Hematopoietic multipotent progenitor cell treated with erythropoietin and hydrocortisone succinate and interleukin-3 and kit ligand, for 17 days (in vitro differentiated cells): ENCODE measurements around the gene COTL1.
"Not testable (repeated sequence)": the region's sequence is repeated elsewhere in the genome, so short reads cannot be mapped to it uniquely, and the experiment has no call there.

ENCODE experiments used
- DNase-seq: peaks from one replicate; pipeline ENCODE4 v3.0.0-alpha.2; 2015; ENCODE audit warnings: low spot score

The COTL1 gene

DNA sequence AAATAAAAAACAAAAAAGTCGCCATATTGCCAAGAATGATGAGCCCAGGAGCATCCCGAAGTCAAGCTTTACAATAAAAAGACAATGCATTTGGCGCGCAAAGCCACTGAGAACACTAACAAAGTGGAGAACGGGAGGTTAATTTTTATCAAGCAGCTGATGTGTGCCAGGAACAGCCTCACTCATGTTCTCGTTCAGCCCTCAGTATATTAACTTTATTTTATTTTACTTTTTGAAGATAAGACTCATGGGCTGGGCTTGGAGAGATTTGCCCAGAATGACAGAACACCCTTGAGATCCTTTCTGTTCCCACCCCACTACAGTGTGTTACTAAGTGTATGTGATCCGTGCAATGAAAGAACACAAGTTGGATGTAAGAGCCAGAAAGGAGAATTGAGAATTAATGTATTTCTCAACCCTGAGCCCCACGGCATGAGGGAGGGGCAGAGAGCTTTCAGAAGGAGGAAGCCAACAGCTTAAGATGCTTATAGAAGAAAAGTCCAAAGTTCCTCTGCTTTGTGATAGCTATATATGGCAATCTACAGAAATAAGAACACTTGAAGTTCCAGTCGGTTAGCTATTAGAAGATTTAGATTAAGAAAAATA lies 48.4 kb downstream of the COTL1 start:
- no peak for DNase-seq

DNA sequence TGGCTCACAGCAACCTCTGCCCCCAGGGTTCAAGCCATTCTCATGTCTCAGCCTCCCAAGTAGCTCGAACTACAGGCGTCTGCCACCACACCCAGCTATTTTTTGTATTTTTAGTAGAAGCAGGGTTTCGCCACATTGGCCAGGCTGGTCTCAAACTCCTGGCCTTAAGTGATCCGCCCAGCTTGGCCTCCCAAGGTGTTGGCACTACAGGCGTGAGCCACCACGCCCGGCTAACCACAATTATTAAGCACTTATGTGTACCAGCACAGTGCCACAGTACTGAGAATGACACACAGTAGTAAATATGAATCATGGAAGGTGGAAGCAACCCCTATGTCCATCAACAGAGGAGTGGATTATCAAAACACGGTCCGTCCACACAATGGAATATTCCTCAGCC lies 49.8 kb downstream of the COTL1 start:
- no peak for DNase-seq

- DNase-seq = no peak
Observed at GRCh38 chr16:84567286-84567962, 50.5 kb downstream of the COTL1 start.

DNA sequence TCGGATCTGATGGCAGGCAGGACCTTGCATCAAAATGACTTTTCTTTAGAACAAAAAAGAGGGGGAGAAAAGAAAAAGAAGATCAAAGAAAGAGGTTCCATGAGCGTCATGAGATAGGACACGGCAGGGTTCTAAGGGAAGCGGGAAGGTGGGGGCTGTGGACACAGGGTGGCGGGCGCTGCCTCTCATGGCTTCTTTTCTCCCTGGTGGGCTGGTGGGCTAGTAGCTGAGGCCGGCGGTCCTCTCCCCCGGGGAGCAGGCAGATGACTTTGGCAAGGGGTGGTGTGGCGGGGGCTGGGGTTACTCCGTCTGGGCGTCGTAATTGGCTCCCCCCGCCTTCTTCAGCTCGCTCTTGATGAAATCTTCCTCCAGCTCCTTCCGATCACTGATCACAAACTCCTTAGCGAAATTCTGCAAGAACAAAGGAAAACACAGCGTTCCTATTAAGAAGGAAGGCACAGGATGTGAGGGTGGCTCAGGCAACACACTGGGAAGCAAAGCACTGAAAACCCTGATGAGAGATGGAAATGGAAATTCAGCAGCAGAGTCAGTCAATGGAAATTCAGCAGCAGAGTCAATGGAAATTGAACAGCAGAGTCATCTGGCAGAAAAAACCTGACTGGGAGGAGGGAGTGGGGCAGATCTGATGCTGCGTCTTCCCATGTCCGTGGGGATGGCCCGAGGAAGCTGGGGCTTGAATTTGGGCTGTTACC lies 51.2 kb downstream of the COTL1 start:
- DNase-seq = no peak

DNA sequence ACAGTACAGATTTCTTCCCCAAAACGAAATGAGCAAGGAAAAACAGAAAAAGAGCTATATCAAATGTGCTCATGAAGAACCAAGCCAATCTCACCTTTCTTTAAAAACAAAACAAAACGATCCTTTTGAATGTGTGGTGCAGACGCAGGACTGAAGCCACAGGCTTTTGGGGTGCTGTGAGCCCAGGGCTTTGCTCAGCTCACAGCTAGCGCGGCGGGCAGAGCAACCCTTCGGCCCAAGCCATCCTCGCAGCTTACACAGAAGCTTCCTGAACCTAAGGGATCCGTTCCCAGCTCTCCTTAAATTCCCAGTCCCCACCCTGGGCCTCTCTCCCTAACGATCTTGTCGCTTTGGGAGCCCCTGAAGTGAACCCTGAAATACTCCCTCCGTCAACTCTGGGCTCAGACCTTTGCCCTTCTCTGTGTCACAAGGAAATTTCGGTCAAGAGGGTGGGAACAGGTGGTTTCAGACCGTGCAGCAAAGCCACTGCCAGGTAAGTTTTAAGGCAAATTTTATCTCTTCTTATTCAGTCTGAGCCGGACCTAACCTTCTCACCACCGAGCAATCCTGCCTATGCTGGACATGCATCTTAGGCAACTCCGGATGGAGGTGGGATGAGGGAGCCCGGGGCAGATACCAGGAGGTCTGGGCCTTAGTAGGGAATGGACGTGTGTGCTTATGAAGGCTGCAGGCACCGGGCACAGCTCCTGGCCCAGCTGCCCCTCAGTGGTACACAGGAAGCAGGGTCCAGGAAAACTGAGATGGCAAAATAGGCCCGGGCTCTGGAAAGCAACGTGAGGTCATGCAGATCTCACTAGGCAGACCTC lies 52.0 kb downstream of the COTL1 start:
- no peak for DNase-seq

DNA sequence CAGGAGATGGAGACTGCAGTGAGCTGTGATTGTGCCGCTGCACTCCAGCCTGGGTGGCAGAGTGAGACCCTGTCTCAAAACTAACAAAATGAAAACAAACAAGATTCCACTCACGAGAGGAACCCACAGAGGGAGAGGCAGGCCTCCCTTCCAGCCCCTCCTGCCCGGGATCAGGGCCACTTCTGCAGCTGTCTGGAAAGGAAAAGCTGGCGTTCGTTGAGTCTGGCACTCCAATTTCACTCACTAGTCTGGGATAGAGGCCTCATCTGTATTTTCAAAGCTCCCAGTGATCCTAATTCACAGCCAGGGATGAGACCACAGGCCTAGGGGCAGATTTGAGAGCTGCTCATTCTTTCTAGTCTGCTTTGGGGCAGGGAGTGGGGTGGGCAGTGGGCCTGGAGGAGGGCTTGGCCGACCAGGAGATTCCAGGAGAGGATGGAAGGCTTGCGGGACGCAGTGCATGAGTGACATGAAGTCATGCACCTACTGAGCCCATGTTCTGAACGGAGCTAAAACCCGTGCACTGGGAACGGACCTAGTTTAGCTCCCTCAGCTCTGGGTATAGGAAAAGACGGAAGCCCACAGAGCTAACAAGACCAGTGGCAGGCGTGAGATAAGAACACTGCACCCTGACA lies 54.0 kb downstream of the COTL1 start:
- DNase-seq = no peak

GRCh38 chr16:84563064-84563715 lies 54.7 kb downstream of the COTL1 start:
- DNase-seq = no peak

- DNase-seq = no peak
Observed at GRCh38 chr16:84562174-84562815, 55.6 kb downstream of the COTL1 start.

DNA sequence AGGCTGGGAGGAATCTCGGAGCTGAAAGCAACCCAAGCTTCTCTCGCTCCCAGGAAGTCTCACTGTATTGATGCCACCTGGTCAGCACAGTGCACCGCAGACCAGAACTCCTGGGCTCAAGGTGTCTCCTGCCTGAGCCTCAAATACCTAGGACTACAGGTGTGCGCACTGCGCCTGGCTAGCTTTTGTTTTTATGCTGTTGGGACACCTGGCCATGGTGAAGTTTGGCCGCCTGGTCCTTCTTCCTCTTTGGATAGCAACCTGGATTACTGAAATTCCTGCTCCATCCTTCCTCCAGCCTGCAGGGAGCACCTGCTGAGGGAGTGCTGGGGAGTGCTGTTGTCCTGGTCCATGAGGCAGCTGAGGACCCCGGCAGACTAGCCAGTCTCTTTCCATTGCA lies 56.6 kb downstream of the COTL1 start:
- no peak for DNase-seq

DNA sequence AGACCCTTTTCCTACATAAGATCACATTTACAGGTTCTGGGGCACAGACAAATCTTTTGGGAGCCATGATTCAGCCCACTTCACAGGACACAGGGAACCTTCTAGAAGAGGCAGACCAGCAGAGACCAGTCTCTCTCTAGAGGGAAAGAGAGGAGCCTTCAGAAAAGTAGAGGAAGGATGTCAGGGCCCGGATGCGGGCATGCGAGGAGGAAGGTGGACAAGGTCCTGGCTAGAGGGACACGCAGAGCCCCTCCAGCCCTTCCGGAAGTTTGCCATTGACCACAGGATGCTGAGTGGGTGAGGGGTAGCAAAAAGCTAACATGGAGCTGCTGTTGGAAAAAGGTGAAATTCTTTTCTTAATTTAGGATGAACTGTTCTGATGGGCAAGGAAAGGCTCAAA lies 57.6 kb downstream of the COTL1 start:
- no peak for DNase-seq

DNA sequence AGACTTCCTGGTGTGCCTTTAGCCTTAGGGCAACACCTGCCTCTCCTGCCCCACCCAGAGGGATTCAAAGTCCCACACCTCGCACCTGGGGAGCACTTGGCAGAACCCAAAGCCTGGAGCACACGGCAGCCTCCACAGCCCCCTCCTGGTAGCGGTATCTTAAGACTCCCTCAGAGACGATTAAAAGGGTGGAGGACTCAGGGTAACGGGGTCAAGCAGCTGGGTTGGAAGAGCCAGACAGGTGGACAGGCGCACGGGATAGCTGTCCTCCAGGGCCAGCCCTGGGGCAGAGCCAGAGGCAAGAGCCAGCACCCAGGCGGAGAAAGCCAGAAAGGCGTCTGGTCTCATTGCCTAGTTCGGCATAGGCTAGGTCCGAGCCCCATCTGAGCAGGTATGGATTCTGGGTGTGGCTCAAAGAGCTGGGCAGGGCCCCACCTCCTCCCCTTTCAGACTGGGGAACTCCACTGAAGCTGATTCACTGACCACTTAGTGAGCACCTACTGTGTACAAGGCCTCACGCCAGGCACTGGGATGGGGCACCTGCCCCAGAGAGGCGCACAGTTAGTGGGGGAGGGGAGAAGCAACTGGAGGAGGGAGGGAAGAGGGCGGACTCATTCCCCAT lies 58.5 kb downstream of the COTL1 start:
- DNase-seq = no peak

DNA sequence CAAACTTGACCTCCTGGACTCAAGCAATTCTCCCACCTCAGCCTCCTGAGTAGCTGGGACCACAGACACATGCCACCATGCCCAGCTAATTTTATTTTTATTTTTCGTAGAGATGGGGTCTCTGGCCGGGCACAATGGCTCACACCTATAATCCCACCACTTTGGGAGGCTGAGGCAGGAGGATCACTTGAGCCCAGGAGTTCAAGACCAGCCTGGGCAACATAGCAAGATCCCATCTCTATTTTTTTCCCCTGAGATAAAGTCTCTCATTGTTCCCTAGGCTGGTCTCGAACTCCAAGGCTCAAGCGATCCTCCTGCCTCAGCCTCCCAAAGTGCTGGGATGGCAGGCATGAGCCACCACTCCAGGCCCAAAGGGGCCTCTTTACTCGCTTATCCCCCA lies 59.0 kb downstream of the COTL1 start:
- not testable (repeated sequence) for DNase-seq

DNA sequence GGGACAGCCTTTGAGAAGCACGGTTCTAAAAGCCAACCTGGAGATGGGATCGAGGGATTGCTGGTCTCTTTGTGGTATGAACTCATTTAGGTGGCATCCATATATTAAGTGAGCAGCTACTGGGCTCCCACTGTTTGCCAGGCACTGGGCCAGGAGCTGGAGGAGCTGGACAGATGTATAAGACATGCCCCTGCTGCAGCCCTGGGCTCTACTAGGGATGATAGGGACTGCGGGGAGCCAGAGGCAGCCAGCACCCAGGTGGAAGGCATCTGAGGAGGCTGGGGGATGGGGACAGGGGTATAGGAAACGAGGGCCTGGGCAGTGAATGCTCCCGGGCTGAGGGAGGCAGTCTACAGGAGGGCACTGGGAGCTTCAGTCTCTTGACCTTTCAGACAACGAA lies 60.4 kb downstream of the COTL1 start:
- no peak for DNase-seq

GRCh38 chr16:84557059-84557458 lies 60.8 kb downstream of the COTL1 start:
- DNase-seq = no peak

DNA sequence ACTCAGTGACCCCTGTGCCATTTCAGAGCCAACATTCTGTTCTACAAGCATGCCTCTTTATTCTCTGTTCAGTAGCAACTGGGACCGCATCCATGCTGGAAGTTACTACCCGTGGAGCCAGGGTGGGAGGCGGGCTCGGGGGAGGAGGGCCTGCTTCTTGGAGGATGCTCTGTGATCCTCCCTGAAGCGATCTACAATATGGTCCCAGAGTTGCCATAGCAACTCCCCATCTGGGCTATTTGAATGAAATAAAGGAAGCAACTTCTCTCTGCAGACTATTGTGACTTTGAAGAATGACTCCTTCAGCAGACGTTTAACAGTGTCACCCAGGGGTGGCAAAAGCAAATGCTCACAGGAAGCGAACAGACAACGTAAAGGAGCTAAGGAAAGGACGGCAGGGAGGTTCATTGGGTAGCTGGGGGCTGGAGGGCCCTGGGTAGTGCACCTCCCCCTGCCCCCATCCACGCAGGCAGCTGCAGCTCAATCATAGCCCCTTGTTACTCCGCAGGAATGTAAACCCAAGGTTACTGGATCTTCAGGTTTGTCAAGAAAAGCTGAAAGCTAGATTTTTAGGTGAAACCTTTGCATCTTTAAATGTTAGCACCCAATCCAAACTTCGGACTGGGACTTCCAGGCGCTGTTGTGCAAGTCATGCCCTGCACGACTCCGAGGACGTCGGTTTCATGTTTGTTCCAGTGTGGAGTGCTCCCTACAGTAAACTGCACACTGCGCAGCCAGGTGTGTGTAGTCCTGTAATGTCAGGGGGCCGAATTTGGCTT lies 62.3 kb downstream of the COTL1 start:
- DNase-seq = no peak

- no peak for DNase-seq
Observed at GRCh38 chr16:84554627-84555328, 63.1 kb downstream of the COTL1 start.

DNA sequence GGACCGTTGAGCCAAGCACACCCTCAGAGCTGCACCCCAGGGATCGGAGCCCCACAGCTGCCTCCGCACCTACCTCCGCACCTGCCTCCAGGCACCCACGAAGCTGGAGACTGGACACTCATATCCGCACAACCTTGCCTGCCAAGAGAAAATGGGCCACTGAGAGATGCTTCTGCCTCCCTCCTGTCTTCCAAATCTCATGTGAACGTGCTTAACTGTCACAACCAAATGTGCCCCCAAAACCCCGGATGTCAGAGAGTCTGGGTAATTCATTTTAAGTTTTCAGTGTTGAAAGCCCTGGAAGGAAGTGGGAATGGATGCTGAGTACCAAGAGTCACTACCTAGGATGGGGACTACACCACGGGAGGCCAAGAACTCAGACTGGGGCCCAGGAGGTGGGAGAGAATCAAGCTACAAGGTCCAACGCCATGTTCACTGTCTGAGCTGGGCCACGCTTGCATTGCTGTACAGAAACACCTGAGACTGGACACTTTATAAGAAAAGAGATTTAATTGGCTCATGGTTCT lies 63.9 kb downstream of the COTL1 start:
- no peak for DNase-seq

DNA sequence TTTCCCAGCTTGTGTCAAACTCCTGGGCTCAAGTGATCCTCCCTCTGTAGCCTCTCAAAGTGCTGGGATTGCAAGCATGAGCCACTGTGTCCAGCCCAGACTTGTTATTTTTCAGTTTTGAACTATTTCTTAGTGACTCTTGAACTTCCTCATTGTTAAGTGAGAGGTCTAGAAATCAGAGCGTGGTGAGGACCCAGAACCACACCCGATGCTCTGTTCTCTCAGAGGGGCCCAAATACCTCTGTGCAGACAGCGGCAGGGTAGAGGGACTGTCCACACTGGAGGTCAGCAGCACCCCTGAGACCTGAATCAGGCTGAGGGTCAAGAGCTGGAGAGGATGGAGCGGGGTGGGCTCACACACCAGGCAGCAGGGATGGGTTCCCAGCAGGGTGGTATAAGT lies 65.7 kb downstream of the COTL1 start:
- DNase-seq = no peak

GRCh38 chr16:84550096-84550495 lies 67.8 kb downstream of the COTL1 start:
- no peak for DNase-seq
